HG03565 (cell line): ENCODE measurements around the gene SH2D7.

Experiments
- ATAC-seq: cut with Tn5 transposase; IDR thresholded peaks from one replicate; pipeline ENCODE4 v1.9.1; 2021; ENCODE audit warnings: mild to moderate bottlenecking, moderate library complexity; ENCODE audit not compliant: unreplicated experiment

The SH2D7 gene

GRCh38 chr15:78101423-78102105 is 9.2 kb downstream of the SH2D7 start:
- no peak for ATAC-seq

- no peak for ATAC-seq
Measured at GRCh38 chr15:78102211-78102610, 9.8 kb downstream of the SH2D7 start.

GRCh38 chr15:78102741-78103140 is 10.4 kb downstream of the SH2D7 start:
- ATAC-seq: no peak

- peak; percentile 74 for ATAC-seq
Measured at GRCh38 chr15:78103406-78104118, 11.2 kb downstream of the SH2D7 start.

GRCh38 chr15:78104119-78104479 is 11.7 kb downstream of the SH2D7 start:
- no peak for ATAC-seq

GRCh38 chr15:78104566-78105475 is 12.5 kb downstream of the SH2D7 start:
- ATAC-seq: no peak

GRCh38 chr15:78105476-78106241 is 13.3 kb downstream of the SH2D7 start:
- no peak for ATAC-seq

- ATAC-seq: no peak
Measured at GRCh38 chr15:78107471-78107870, 15.1 kb downstream of the SH2D7 start.

- no peak for ATAC-seq
Measured at GRCh38 chr15:78108300-78109084, 16.1 kb downstream of the SH2D7 start.

- ATAC-seq: no peak
Measured at GRCh38 chr15:78109156-78109555, 16.8 kb downstream of the SH2D7 start.

GRCh38 chr15:78110096-78110495 is 17.7 kb downstream of the SH2D7 start:
- ATAC-seq: no peak

GRCh38 chr15:78110916-78111475 is 18.6 kb downstream of the SH2D7 start:
- no peak for ATAC-seq

GRCh38 chr15:78111788-78112187 is 19.4 kb downstream of the SH2D7 start:
- ATAC-seq: no peak

- no peak for ATAC-seq
Measured at GRCh38 chr15:78112551-78112950, 20.2 kb downstream of the SH2D7 start.

- ATAC-seq: no peak
Measured at GRCh38 chr15:78120523-78120922, 28.2 kb downstream of the SH2D7 start.

- no peak for ATAC-seq
Measured at GRCh38 chr15:78125267-78125666, 32.9 kb downstream of the SH2D7 start.

- no peak for ATAC-seq
Measured at GRCh38 chr15:78127882-78128281, 35.5 kb downstream of the SH2D7 start.

GRCh38 chr15:78129077-78129750 is 36.9 kb downstream of the SH2D7 start:
- ATAC-seq: no peak

- ATAC-seq: no peak
Measured at GRCh38 chr15:78129751-78130287, 37.5 kb downstream of the SH2D7 start.
